IPS DF 19.7 (cell line): ENCODE measurements around the gene WASHC4.

Source experiments
- DNase-seq: peaks from one replicate; pipeline ENCODE4 v3.0.0-alpha.2; 2013; ENCODE audit warnings: low read depth, low spot score

Gene WASHC4, protein sequence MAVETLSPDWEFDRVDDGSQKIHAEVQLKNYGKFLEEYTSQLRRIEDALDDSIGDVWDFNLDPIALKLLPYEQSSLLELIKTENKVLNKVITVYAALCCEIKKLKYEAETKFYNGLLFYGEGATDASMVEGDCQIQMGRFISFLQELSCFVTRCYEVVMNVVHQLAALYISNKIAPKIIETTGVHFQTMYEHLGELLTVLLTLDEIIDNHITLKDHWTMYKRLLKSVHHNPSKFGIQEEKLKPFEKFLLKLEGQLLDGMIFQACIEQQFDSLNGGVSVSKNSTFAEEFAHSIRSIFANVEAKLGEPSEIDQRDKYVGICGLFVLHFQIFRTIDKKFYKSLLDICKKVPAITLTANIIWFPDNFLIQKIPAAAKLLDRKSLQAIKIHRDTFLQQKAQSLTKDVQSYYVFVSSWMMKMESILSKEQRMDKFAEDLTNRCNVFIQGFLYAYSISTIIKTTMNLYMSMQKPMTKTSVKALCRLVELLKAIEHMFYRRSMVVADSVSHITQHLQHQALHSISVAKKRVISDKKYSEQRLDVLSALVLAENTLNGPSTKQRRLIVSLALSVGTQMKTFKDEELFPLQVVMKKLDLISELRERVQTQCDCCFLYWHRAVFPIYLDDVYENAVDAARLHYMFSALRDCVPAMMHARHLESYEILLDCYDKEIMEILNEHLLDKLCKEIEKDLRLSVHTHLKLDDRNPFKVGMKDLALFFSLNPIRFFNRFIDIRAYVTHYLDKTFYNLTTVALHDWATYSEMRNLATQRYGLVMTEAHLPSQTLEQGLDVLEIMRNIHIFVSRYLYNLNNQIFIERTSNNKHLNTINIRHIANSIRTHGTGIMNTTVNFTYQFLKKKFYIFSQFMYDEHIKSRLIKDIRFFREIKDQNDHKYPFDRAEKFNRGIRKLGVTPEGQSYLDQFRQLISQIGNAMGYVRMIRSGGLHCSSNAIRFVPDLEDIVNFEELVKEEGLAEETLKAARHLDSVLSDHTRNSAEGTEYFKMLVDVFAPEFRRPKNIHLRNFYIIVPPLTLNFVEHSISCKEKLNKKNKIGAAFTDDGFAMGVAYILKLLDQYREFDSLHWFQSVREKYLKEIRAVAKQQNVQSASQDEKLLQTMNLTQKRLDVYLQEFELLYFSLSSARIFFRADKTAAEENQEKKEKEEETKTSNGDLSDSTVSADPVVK

GRCh38 chr12:105107494-105108371, at the start of gene WASHC4:
TSS of gene WASHC4 (plus strand) at chr12:105107731. CDS start at chr12:105107801, 70 bp downstream.
- no peak for DNase-seq

- no peak for DNase-seq
Measured at GRCh38 chr12:105060715-105061378, 46.7 kb upstream of the WASHC4 start.

DNA sequence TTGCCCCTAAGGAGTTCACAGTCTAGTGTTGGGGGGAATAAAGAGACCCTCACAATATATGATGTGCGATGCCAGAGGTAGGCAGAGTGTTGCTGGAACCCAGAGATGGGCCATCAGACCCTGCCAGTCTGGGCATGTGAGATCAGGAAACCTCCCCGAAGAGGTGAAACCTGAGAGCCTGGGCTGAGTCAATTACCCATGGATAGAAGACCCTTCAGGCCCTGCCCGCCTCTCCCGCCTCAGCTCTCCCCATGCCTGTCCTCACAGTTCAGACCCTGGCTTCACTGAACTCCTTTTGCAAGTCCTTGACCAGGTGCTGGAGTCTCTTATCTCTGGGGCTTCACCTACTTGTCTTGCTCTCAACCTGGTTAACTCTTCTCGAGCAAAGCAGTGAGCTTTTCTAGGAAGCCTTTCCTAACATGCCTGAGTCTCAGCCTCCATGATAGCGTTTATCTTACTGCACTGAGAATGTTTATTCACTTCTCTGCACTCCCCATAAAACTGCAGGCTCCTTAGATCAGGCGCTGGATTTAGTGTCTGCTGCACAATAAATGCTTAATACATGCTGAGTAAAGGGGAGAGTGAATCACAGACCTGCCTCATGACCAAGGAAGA, 42.9 kb upstream of the WASHC4 start:
- DNase-seq = no peak

DNA sequence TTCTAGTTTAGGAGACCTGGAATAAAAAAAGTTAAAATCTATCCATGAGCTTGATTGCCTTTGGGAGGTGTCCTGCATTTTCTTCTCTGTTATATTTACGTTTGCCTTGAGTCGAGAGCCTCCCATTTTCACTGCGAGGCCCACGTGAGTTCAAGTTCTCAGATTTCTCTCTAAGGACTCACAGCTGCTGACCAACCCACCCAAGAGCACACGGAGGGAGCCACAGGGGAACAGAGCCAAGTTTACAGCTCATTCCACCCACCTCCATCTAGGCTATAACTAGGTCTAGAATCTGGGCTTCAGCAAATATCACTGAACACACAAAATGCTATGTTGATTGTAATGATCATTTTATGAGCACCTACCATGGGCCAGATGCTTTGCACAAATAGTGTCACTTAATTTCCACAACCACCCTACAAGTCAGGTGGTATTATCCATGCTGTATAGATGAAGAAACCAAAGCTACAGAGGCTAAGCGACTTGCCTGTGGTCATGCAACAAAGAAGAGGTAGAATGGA, 40.0 kb upstream of the WASHC4 start:
- no peak for DNase-seq

DNA sequence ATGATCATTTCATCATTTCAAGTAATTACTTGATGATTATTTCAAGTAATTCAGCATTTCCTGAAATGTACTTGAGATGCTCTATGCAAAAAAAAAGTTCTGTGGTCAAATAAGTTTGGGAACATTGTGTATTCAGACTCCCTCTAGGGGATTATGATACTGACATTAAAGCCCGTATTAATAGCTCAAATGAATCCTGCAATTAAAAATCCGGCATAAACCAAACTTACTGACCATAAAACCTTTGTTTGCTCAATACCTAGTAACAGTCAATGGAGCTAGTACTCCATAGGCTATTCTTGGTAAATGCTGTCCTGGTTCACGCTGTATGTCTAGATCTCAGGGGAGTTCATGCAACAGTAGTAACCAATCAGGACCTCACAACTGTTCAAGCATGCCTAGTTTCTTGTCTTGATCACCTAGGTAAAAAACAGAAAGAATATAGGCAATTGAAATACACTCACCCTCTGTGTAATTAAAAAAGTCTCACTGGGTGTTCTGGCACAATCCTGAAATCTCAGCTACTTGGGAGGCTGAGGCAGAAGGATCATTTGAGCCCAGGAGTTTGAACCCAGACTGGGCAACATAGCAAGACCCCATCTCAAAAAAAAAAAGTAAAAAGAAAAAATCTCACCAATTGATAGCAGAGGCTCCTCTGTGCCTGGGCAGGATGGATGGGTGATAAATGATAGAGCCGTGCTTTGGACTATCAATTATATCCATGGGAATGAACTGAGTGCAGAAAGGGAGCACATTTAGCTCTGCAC, 37.4 kb upstream of the WASHC4 start:
- DNase-seq = no peak

- no peak for DNase-seq
Measured at GRCh38 chr12:105071981-105072380, 35.5 kb upstream of the WASHC4 start.

- no peak for DNase-seq
Measured at GRCh38 chr12:105072888-105073488, 34.5 kb upstream of the WASHC4 start.

DNA sequence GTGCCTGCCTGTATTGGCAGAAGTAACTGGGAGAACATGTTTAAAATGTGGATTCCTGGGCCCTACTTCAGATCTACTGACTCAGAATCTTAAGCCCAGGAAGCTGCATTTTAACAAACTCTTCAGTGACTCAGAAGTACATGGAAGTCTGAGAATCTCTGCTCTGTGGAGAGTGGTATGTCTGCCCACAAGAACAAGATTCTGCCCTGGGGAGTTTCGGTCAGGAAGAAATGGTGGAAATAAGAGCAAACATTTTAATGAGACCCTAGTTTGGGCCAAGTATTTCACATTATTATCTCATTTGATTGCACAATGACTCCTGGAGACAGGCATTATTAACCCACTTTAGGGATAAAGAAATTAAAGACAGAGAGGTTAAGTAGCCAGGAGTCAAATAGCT, 31.4 kb upstream of the WASHC4 start:
- no peak for DNase-seq

- no peak for DNase-seq
Measured at GRCh38 chr12:105076913-105077312, 30.6 kb upstream of the WASHC4 start.

DNA sequence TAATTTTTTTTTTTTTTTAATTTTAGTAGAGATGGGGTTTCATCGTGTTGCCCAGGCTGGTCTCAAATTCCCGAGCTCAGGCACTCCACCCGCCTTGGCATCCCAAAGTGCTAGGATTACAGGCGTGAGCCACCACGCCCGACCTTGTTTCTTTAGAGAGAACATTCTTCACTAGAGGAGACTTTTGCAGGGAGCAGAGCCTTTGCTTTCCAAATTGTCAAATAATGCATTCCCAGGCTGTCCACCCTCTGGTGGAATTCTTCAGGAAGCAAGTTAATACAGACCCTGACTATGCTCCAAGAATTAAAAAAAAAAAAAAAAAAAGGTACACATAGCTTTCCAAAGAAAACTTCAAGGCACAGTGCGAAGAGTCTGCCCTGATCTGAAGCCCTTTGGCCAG, 30.1 kb upstream of the WASHC4 start:
- no peak for DNase-seq

DNA sequence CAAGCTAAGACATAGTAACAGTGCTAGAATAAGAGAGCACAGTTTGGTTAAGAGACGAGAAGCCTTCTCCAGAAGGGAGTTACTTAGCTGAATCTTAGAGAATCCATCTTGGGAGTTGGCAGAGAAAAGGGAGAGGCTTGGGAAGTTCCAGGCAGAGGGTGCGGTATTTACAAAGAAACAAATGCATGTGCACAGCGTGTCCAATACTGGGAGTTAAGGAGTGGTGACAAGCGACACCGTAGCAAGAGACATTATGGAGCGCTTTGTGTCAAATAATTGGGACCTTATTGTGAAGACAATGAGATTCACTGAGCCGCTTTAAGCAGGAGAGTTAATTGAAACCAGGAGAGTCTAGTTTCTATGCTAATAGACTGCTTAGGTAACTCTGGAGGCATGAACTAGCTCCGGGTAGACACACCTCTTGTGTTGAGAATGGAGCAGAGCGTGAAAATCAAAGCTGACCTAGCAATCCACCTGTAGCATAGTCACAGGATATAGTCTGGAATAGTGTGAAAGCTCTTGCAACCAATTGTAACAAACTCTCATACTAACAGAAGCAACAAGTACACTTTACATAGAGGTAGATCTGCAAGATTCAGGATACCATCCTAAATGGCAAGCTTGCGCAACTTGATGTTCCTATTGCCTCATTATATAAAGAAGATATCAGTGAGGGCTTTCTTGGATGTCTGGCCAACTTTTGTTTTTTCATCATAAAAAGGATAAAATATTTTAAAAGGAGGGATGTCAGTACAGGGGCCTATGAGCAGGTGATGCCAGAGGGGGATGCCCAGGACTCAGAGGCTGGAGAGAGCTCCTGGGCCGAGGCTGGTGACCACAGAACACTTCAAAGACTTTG, 28.6 kb upstream of the WASHC4 start:
- DNase-seq = no peak

GRCh38 chr12:105083031-105083430, 24.5 kb upstream of the WASHC4 start:
- DNase-seq = no peak

DNA sequence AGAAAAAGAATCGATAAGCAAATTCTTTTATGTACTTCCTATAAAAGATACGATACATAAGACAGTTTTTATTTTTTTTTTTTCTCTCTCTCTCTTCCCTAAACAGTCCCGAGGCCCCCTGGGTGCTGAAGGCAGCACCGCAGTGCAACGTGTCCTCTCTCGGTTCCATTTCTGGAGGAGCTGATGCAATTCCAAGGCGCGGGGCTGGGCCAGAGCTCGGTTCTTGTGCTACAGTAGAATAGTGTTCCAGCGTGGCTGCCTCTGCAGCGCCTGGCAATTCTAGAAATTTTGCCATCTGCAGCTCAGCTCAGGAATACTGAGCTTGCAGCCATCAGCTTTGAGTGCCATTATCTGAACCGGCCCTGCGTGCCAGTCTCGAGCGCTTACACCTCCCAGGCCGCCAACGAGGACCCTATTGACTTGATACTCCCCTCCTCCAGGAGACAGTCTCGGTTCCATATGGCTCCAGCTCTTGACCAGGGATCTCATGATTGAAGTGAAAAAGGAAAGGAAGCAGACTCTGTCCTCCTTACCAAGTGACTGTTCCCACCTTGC, 23.9 kb upstream of the WASHC4 start:
- DNase-seq = no peak

DNA sequence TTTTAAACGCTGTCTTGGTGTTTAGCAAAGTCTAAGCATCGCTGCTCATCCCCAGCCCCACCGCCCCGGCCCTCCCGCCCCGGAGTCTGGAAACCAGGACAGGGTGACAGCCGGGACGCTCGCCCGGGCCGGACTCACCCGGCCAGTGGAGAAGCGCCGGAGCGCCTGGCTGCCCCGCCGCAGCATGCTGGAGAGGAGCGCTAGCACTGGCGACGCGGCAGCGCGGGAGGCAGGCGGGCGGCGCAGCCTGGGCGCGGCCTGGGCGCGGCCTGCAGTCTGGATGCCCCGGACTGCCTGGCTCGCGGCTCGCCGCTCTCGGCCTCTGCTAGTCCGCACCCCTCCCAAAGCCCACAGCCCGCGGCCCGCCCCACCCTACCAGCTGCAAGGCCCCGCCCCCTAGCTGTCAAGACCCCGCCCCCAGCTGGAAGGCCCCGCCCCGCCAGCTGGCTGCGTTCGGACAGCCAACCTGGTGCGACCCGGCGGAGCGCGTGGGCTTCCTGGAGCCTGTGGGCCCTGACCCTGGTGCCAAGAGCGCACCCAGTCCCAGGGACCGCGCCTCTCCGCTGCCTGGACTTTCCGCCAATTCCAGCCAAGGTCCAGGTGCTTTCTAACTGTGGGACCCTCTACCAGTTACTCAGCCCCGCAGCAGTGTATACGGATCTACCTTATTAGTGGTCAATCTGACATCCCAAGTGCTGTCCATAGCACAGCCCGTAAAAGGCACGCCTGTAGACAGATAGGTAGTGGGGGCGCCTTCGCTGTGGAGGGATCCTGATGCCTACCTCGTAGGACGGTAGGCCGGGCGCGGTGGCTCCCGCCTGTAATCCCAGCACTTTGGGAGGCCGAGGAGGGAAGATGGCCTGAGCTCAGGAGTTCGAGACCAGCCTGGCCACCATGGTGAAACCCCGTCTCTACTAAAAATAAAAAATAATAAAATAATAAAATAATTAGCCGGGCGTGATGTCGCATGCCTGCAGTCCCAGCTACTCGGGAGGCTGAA, 23.0 kb upstream of the WASHC4 start, which contains the start of gene ALDH1L2:
Gene ALDH1L2, minus strand, starts transcription at position 208 of the 1,000 bp plus-strand sequence. Its CDS starts 22 bp downstream, at position 186.
- DNase-seq = no peak

DNA sequence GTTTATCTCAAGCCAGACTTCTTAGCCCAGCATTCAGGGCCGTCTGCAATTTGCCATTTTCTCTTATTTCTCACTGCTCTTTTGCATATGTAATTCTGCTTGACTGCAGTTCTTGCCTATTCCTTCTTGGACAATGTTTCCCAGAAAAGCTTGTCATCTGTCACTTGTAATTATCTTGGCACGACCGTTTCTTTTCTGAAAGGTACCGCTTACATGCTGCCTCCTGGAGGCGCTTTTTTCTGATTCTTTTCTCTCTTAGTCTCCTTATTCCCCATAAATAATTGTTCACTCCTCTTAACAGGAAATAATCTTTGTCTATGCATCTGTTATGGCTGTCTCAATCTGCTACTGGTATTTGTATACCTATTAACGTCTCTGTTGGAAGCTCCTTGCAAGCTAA, 22.0 kb upstream of the WASHC4 start:
- no peak for DNase-seq

DNA sequence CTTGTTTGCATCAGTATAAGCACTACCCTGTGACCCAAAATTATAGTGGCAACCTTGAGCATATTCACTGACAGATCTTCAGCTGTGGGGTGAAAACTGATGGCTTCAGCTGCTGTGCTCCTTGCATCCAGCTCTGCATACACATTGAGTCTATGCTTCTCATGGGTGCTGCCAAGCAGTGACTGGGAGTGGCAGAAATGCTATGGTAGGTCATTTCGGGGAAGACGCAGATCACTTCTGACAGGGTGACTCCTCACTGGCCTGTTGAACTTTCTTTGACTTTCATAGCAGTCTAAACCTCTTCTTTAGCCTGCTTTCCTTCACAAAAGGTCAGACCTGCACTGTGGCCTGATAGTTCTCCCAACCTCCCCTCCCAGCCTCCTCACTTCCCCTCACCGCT, 17.7 kb upstream of the WASHC4 start:
- DNase-seq = no peak
